Loucy (cell line): ENCODE data around the gene CLTA.

Source experiments
- CTCF ChIP-seq: fragments of 200-600 bp; sonication (generic); conservative IDR thresholded peaks from 2 replicates; pipeline ENCODE4 v1.5.1; 2014; ENCODE audit warnings: mild to moderate bottlenecking, antibody characterized with exemption, low read length
- EZH2phosphoT487 ChIP-seq: fragments of 200-600 bp; IDR thresholded peaks from 2 replicates; pipeline ENCODE4 v1.6.1; 2018; ENCODE audit warnings: antibody characterized with exemption, mild to moderate bottlenecking, moderate library complexity, borderline replicate concordance

DNA sequence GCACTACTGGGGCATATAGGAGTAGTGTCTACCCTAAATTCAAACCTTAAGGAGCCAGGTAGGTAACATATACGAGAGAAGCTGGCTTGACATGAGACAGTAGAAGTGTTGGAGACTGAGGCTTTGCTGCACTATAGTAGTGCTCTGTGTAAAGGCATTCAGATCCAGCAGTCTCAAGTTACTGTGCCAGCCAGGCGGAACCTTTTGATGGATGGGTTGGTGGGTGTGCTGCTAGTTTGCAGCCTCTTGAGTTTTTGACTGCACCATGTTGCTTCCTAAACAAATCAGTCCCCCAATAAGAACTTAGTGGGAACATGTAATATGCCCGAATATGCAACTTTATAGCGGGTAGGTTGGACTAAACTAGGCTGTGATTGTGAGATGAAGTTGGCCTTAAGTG is 1.5 kb downstream of the CLTA start:
- no peak for TF ChIP-seq CTCF
- no peak for TF ChIP-seq EZH2phosphoT487
